Osteoblast (primary cell): ENCODE results near the gene STK11. TPM values are rescaled to one million over a fixed set of nuclear protein-coding genes. Genes with fewer than 3 reads are reported as not detected.

Source experiments
- DNase-seq: peaks from one replicate; pipeline ENCODE4 v3.0.0; 2011; ENCODE audit warnings: low spot score, mixed read lengths; ENCODE audit not compliant: insufficient read length; ENCODE audit errors: missing footprints
- H2AFZ ChIP-seq: 2 replicates; pipeline ENCODE4 v1.6.0; 2011; ENCODE audit warnings: mild to moderate bottlenecking, low read length
- H3K27ac ChIP-seq: 2 replicates; pipeline ENCODE4 v1.5.1; 2011; ENCODE audit warnings: mild to moderate bottlenecking, low read depth, low read length, moderate library complexity
- H3K27me3 ChIP-seq: 2 replicates; pipeline ENCODE4 v1.6.0; 2012; ENCODE audit warnings: mild to moderate bottlenecking, control low read depth, inconsistent platforms, low read length, moderate library complexity; ENCODE audit not compliant: insufficient read depth
- H3K36me3 ChIP-seq: 2 replicates; pipeline ENCODE4 v1.5.1; 2011; ENCODE audit warnings: mild to moderate bottlenecking, low read length, control low read depth, moderate library complexity; ENCODE audit not compliant: insufficient read depth
- H3K4me1 ChIP-seq: 2 replicates; pipeline ENCODE4 v1.5.1; 2011; ENCODE audit warnings: mild to moderate bottlenecking, low read length, control low read depth, moderate library complexity; ENCODE audit not compliant: insufficient read depth
- H3K4me2 ChIP-seq: 2 replicates; pipeline ENCODE4 v1.6.0; 2011; ENCODE audit warnings: mild to moderate bottlenecking, low read length; ENCODE audit not compliant: insufficient read depth
- H3K4me3 ChIP-seq: fragments of 200-600 bp; sonication (generic); 3 replicates; pipeline ENCODE4 v1.5.1; 2012; ENCODE audit warnings: mild to moderate bottlenecking, low read length, inconsistent platforms; ENCODE audit not compliant: insufficient read depth
- H3K79me2 ChIP-seq: 2 replicates; pipeline ENCODE4 v1.6.0; 2012; ENCODE audit warnings: mild to moderate bottlenecking, low read length, control low read depth, inconsistent platforms; ENCODE audit not compliant: insufficient read depth
- H3K9me3 ChIP-seq: 2 replicates; pipeline ENCODE4 v1.5.1; 2011; ENCODE audit warnings: low read depth, low read length, control low read depth
- H4K20me1 ChIP-seq: 2 replicates; pipeline ENCODE4 v1.6.0; 2012; ENCODE audit warnings: mild to moderate bottlenecking, low read length, control low read depth; ENCODE audit not compliant: insufficient read depth
- CTCF ChIP-seq: IDR thresholded peaks from 2 replicates; pipeline ENCODE4 v1.5.1; 2011; ENCODE audit warnings: mild to moderate bottlenecking, low read depth, low read length, moderate library complexity; ENCODE audit errors: extremely low read depth
- total RNA-seq: library from RNA; depleted of rRNA; stranded (reverse); fragments of >200 nt; gene quantifications from 2 replicates; pipeline ENCODE4 v1.2.3, GENCODE V29; 2012

The STK11 gene
- total RNA-seq, 1 donor: 100 TPM

- Histone ChIP-seq H3K4me1 (peaks cover 49% of the 10 kb centered on the region), H3K4me3 (no peak overlapping the region), H3K79me2 (peaks cover 61% of the 10 kb centered on the region), H2AFZ (no peak overlapping the region), H3K9me3 (no peaks in the 10 kb centered on the region), H3K27ac (no peak overlapping the region), H3K4me2 (no peak overlapping the region), H3K36me3 (peaks cover 55% of the 10 kb centered on the region), H4K20me1 (peaks cover 42% of the 10 kb centered on the region), H3K27me3 (no peaks in the 10 kb centered on the region)
- TF ChIP-seq CTCF: no peak
- DNase-seq: no peak
Measured at GRCh38 chr19:1273263-1274041, 67.9 kb downstream of the STK11 start.

- H3K4me3 ChIP-seq: peak overlapping the region; percentile 77
Measured at GRCh38 chr19:1274081-1274851, 68.7 kb downstream of the STK11 start.

GRCh38 chr19:1274852-1275259 is 69.3 kb downstream of the STK11 start:
- Histone ChIP-seq H2AFZ (no peak overlapping the region), H3K9me3 (no peaks in the 10 kb centered on the region), H3K36me3 (peaks cover 67% of the 10 kb centered on the region), H3K4me1 (peaks cover 44% of the 10 kb centered on the region), H3K4me2 (peak overlapping the region; percentile 66), H3K27me3 (no peaks in the 10 kb centered on the region), H3K27ac (peak overlapping the region; percentile 86), H3K79me2 (peaks cover 61% of the 10 kb centered on the region), H4K20me1 (peaks cover 42% of the 10 kb centered on the region), H3K4me3 (peak overlapping the region; percentile 77)
- DNase-seq: no peak
- no peak for TF ChIP-seq CTCF

More at GRCh38 chr19:1274081-1274851, 68.7 kb downstream of the STK11 start:
- Histone ChIP-seq H3K36me3 (peaks cover 61% of the 10 kb centered on the region), H4K20me1 (peaks cover 39% of the 10 kb centered on the region), H3K9me3 (no peaks in the 10 kb centered on the region), H2AFZ (no peak overlapping the region), H3K4me1 (peaks cover 45% of the 10 kb centered on the region), H3K27me3 (no peaks in the 10 kb centered on the region), H3K4me2 (peak overlapping the region; percentile 66), H3K27ac (peak overlapping the region; percentile 86), H3K79me2 (peaks cover 61% of the 10 kb centered on the region)
- TF ChIP-seq CTCF: no peak
- DNase-seq: no peak
